ENCODE measurements around the gene MYO7B. TPM values are rescaled to one million over a fixed set of nuclear protein-coding genes. Genes with fewer than 3 reads are reported as not detected.
"Not testable (repeated sequence)": the region's sequence is repeated elsewhere in the genome, so short reads cannot be mapped to it uniquely, and the experiment has no call there.

The MYO7B gene
- total RNA-seq, 4 donors from 2014 or later = 0.56 TPM; not detected in 3

DNA sequence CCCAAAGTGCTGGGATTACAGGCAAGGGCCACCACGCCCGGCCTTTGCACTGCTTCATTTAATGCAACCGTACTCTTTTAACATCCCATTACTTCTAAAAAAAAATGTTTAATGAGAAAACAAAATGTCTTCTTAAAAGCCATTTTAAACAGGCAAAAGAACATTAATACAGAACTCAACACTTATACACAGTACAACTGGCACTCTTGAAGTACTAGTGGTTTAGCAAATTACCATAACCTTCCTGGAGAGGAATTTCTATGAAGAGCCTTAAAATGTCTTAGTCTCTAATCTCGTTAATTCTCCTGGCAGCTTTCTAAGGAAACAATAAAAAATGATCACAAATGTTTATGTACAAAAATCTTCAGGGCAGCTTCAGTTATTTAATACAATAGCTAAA, 15.1 kb upstream of the MYO7B start:
- intact Hi-C loops (cut with DNase I) = loop anchor here (5.0 kb wide), 1 partner anchor 113 kb away; no protein-coding TSS in a partner anchor
- 96 to 97% methylated on average over 4 of the region's 4 CpGs for WGBS, 2 donors
- no peak overlapping the region for H3K27ac ChIP-seq

DNA sequence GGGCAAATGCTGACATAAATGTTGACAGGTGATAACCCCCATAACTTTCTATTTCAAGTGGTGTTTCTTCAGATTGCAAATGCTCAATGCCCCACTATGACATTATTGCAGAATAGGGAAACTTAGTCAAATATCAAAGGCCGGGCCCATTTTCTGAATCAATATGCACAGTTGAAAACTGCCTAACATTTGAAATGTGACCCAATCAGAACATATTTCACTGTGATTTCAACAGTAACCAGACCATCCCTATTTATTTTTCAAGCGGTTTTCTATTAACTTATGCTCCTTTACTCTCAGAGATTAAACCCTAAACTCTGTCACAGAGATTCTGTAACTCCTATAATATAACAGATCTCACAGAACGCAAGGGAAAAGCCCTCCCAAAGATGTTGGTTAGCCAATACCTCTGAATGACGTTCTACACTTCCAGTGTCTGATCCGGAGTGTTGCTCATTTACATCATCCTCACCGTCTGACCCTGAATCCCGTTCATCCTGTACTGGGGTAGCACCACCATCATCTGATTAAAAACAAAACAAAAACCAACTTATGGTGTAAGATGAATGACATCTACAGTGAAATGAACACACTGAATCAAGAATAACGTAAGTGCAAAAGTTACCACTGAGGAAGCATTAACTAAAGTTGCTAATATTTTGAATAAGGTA, 12.1 kb upstream of the MYO7B start:
- no peak for DNase-seq
- no peak overlapping the region for H3K27ac ChIP-seq
- H3K9me3 ChIP-seq = no peaks in the 10 kb centered on the region
- no peak overlapping the region for H3K4me3 ChIP-seq (replicated peaks in 1 of 3)
- intact Hi-C loops (cut with DNase I) = loop anchor here (5.0 kb wide), 1 partner anchor 116 kb away; no protein-coding TSS in a partner anchor
- 83 to 90% methylated on average over 8 of the region's 8 CpGs for WGBS, 2 donors
- no peaks in the 10 kb centered on the region for H3K27me3 ChIP-seq
- H3K36me3 ChIP-seq = peaks cover 0 to 16% of the 10 kb centered on the region in 2 donors
- no peak for TF ChIP-seq POLR2A (IDR thresholded peaks at IDR 0.05)
- TF ChIP-seq, protein P1, sequence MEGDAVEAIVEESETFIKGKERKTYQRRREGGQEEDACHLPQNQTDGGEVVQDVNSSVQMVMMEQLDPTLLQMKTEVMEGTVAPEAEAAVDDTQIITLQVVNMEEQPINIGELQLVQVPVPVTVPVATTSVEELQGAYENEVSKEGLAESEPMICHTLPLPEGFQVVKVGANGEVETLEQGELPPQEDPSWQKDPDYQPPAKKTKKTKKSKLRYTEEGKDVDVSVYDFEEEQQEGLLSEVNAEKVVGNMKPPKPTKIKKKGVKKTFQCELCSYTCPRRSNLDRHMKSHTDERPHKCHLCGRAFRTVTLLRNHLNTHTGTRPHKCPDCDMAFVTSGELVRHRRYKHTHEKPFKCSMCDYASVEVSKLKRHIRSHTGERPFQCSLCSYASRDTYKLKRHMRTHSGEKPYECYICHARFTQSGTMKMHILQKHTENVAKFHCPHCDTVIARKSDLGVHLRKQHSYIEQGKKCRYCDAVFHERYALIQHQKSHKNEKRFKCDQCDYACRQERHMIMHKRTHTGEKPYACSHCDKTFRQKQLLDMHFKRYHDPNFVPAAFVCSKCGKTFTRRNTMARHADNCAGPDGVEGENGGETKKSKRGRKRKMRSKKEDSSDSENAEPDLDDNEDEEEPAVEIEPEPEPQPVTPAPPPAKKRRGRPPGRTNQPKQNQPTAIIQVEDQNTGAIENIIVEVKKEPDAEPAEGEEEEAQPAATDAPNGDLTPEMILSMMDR (IDR thresholded peaks at IDR 0.05) = no peak
- H3K4me1 ChIP-seq = peaks cover 14 to 20% of the 10 kb centered on the region in 2 donors

More for the DNA sequence above, 15.1 kb upstream of the MYO7B start:
- H3K27me3 ChIP-seq = no peaks in the 10 kb centered on the region
- no peak overlapping the region for H3K4me3 ChIP-seq (replicated peaks in 1 of 3)
- H3K36me3 ChIP-seq = peaks cover 0 to 16% of the 10 kb centered on the region in 2 donors
- no peak for DNase-seq
- H3K9me3 ChIP-seq = no peaks in the 10 kb centered on the region
- no peak for TF ChIP-seq POLR2A (IDR thresholded peaks at IDR 0.05)
- TF ChIP-seq, protein P1 (IDR thresholded peaks at IDR 0.05) = no peak
- peaks cover 26% of the 10 kb centered on the region in 2 donors for H3K4me1 ChIP-seq

DNA sequence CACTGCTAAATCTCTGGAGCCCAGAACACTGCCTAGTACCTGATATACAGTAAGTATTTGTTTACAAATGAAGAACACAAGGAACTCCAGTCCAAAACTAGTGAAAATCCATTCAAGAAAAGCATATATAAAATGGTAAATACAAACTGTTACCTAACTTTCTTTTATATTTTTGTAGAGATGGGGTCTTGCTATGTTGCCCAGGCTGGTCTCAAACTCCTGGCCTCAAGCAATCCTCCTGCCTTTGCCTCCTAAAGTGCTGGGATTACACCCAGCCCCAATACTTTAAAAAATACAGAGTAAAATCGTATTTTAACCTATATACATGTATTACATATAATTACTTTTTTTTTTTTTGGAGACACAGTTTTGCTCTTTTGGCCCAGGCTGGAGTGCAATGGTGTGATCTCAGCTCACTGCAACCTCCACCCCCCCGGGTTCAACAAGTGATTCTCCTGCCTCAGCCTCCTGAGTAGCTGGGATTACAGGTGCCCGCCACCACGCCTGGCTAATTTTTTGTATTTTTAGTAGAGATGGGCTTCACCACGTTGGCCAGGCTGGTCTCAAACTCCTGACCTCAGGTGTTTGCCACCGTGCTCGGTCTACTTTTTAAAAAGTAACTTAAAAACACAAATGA, 11.2 kb upstream of the MYO7B start:
- not testable (repeated sequence) for DNase-seq; H3K4me3 ChIP-seq (replicated peaks in 1 of 3); H3K27me3 ChIP-seq; H3K9me3 ChIP-seq; H3K27ac ChIP-seq
- 90 to 91% methylated on average over 7 of the region's 7 CpGs for whole genome bisulfite sequencing, 2 donors
- intact Hi-C loops (cut with DNase I) = loop anchor here (5.0 kb wide), 1 partner anchor 117 kb away; no protein-coding TSS in a partner anchor
- H3K4me1 ChIP-seq = peaks cover 14 to 20% of the 10 kb centered on the region in 2 donors
- H3K36me3 ChIP-seq = peaks cover 0 to 16% of the 10 kb centered on the region in 2 donors

DNA sequence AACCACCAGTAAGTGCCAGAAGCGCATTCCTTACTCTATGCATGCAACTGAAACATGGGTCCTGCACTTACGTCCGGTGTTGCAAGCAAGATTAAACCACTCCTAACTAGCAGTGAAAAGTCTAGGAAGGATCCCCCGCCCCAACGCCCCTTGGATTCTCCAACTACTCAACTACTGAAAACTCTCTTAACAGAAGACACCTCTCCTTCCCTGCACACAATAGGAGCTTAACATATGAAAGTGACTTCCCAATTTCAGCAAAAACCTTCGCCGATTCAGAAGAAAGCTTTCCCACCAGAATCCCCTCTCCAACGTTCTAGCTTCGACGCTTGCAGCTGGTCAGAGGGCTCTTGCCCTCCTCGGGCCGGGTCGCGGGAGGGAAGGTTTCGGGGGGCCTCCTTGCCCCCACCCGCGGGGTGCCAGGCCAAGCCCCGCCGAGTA, 9.8 kb upstream of the MYO7B start:
- H3K4me3 ChIP-seq (replicated peaks in 1 of 3) = peak overlapping the region; percentile 84 to 98 (median 94)
- no peaks in the 10 kb centered on the region for H3K27me3 ChIP-seq
- TF ChIP-seq, protein P1 (IDR thresholded peaks at IDR 0.05) = no peak
- TF ChIP-seq POLR2A (IDR thresholded peaks at IDR 0.05) = no peak
- peak overlapping the region; percentile 83 to 95 (median 92) for H3K27ac ChIP-seq
- H3K36me3 ChIP-seq = peaks cover 0 to 16% of the 10 kb centered on the region in 2 donors
- WGBS, 2 donors = 1% methylated on average over 12 to 19 of the region's 19 CpGs
- peaks cover 14 to 20% of the 10 kb centered on the region in 2 donors for H3K4me1 ChIP-seq
- no peaks in the 10 kb centered on the region for H3K9me3 ChIP-seq
- intact Hi-C loops (cut with DNase I) = no loop called here
- DNase-seq = peak; percentile 32

DNA sequence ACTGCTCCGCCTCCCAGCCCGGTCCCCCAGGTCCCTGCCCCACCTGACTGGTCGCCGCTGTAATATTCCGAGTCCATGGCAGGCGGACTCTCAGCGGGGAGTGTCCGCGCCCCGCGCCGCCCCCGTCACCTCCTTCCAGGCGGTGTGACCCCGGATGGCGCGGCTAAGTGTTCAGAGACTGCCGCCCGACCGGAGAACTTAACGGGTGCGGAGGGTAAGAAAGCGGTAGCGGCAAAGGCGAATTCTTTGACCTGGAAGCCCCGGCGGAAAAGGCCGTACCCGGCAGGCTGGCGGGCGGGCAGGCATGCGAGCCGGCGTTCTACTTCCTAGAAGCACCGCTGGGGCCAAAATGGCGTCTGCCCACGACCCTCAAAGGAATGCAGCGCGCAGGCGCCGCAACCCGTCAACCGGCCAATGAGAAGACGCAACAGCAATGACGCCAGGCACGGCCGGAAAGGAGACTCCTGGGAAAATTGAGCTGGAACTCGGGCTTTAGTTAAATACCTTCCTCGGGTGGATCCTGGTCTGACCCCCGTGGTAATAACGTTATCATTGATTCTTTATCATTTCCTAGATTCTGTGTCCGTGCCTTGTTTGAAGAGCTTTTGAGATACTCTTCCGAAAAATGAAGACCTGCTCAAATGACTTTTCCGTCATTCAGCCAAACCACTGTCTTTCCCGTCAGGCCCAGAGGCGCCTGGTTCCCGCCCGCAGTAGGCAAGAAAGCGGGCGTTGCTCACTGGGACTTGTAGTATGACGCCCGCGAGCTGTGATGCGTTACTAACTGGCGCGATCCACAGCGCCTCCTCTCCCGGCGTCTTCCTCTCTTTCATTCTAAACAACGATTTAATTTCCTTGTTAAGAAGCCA, 9.1 kb upstream of the MYO7B start, which contains the start of gene IWS1:
IWS1 (minus strand) TSS at position 358 of the 869 bp plus-strand sequence; CDS start at position 77, 281 bp downstream.
- peak within 1 kb of the TSS; percentile 84 to 98 (median 94) for H3K4me3 ChIP-seq (replicated peaks in 1 of 3)
- DNase-seq = peak; percentile 96 to 97
- peaks cover 0 to 16% of the 10 kb centered on the region in 2 donors for H3K36me3 ChIP-seq
- TF ChIP-seq, protein P1 (IDR thresholded peaks at IDR 0.05) = peak in 4 of 6 experiments; percentile 35 to 54 (median 40)
- peak; percentile 15 to 74 for TF ChIP-seq POLR2A (IDR thresholded peaks at IDR 0.05)
- 0% methylated on average over 29 to 50 of the region's 70 CpGs for WGBS, 2 donors
- H3K9me3 ChIP-seq = no peaks in the 10 kb centered on the region
- peak within 1 kb of the TSS; percentile 83 to 95 (median 92) for H3K27ac ChIP-seq
- peaks cover 14 to 20% of the 10 kb centered on the region in 2 donors for H3K4me1 ChIP-seq
- intact Hi-C loops (cut with DNase I) = no loop called here
- no peaks in the 10 kb centered on the region for H3K27me3 ChIP-seq

Data from thyroid gland (tissue), 4 donors.